Measurements from ENCODE around the gene L3MBTL3. TPM values are rescaled to one million over a fixed set of nuclear protein-coding genes. Genes with fewer than 3 reads are reported as not detected.
"Not testable (repeated sequence)": the region's sequence is repeated elsewhere in the genome, so short reads cannot be mapped to it uniquely, and the experiment has no call there.

The L3MBTL3 gene
- total and polyA plus RNA-seq, 7 donors, result 2.1 to 10.4 (median 4.2) TPM

DNA sequence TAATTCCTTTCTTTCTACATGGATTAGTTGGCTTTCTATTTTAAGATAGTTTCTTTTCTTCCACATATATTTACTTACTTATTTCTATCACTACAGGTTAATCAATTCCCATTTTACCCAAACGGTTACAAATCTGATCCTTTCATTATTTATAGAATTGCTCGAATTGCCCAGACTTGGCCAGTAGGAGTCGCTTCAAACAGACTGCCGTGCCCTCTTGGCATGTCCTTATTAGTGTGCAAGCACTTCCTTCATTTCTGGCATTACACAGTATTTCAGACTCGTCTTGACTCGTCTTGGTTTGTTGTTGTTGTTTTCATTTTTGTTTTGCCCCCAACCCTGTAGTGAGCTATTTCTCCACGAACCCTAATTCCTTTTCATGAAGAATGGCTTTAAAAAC is 129.8 kb downstream of the L3MBTL3 start:
- Histone ChIP-seq H3K4me3 (no peak overlapping the region), H3K27me3 (no peaks in the 10 kb centered on the region), H3K36me3 (no peaks in the 10 kb centered on the region), H3K9me3 (no peaks in the 10 kb centered on the region), H3K27ac (no peak overlapping the region), H3K4me1 (no peaks in the 10 kb centered on the region)
- no peak for DNase-seq
- 86 to 93% methylated on average over 7 of the region's 7 CpGs for WGBS, 2 donors
- intact Hi-C loops (cut with DNase I), result no loop called here
- TF ChIP-seq POLR2AphosphoS5 (IDR thresholded peaks at IDR 0.05) (no peak), EP300 (IDR thresholded peaks at IDR 0.05) (no peak), POLR2A (IDR thresholded peaks at IDR 0.05) (no peak)
- TF ChIP-seq, protein P1, sequence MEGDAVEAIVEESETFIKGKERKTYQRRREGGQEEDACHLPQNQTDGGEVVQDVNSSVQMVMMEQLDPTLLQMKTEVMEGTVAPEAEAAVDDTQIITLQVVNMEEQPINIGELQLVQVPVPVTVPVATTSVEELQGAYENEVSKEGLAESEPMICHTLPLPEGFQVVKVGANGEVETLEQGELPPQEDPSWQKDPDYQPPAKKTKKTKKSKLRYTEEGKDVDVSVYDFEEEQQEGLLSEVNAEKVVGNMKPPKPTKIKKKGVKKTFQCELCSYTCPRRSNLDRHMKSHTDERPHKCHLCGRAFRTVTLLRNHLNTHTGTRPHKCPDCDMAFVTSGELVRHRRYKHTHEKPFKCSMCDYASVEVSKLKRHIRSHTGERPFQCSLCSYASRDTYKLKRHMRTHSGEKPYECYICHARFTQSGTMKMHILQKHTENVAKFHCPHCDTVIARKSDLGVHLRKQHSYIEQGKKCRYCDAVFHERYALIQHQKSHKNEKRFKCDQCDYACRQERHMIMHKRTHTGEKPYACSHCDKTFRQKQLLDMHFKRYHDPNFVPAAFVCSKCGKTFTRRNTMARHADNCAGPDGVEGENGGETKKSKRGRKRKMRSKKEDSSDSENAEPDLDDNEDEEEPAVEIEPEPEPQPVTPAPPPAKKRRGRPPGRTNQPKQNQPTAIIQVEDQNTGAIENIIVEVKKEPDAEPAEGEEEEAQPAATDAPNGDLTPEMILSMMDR (IDR thresholded peaks at IDR 0.05), result no peak

DNA sequence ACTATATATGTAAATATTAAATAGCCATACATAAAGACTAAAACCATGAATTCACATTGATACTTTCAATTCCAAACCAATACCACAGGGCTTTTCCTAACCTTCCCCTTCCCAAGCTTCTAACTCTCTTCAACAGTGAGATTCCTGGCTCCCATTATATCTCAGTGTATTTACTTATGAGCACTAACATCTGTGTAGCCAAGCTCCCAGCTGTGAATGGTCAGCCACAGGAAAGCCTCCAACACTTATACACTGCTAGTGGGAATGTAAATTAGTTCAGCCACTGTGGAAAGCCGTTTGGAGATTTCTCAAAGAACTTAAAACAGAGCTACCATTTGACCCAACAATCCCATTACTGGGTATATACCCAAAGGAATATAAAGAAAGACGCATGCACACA is 130.6 kb downstream of the L3MBTL3 start:
- H3K9me3 ChIP-seq; H3K4me1 ChIP-seq; H3K27me3 ChIP-seq; H3K27ac ChIP-seq; DNase-seq; H3K4me3 ChIP-seq; intact Hi-C loops (cut with DNase I); H3K36me3 ChIP-seq: not testable (repeated sequence)
- 84 to 89% methylated on average over 2 of the region's 2 CpGs for WGBS, 2 donors

- no peaks in the 10 kb centered on the region for H3K4me1 ChIP-seq
These were observed 132.5 kb downstream of the L3MBTL3 start for GRCh38 chr6:130150906-130151305.

GRCh38 chr6:130152908-130153510 is 134.6 kb downstream of the L3MBTL3 start:
- intact Hi-C loops (cut with DNase I), result no loop called here
- WGBS, 2 donors, result 92 to 93% methylated on average over 6 of the region's 6 CpGs
- H3K9me3 ChIP-seq, result no peaks in the 10 kb centered on the region
- no peak overlapping the region for H3K4me3 ChIP-seq
- no peak for TF ChIP-seq POLR2A (IDR thresholded peaks at IDR 0.05)
- H3K27ac ChIP-seq, result no peak overlapping the region
- H3K4me1 ChIP-seq, result no peaks in the 10 kb centered on the region
- H3K27me3 ChIP-seq, result no peaks in the 10 kb centered on the region
- no peaks in the 10 kb centered on the region for H3K36me3 ChIP-seq
- DNase-seq, result no peak

More at GRCh38 chr6:130150906-130151305, 132.5 kb downstream of the L3MBTL3 start:
- 80 to 83% methylated on average over 8 of the region's 8 CpGs for WGBS, 2 donors
- no peaks in the 10 kb centered on the region for H3K27me3 ChIP-seq
- H3K27ac ChIP-seq, result no peak overlapping the region
- intact Hi-C loops (cut with DNase I), result no loop called here
- H3K9me3 ChIP-seq, result no peaks in the 10 kb centered on the region
- H3K36me3 ChIP-seq, result no peaks in the 10 kb centered on the region
- TF ChIP-seq, protein P1 (IDR thresholded peaks at IDR 0.05), result no peak
- TF ChIP-seq EP300 (IDR thresholded peaks at IDR 0.05), result no peak
- TF ChIP-seq POLR2AphosphoS5 (IDR thresholded peaks at IDR 0.05), result no peak
- no peak for TF ChIP-seq POLR2A (IDR thresholded peaks at IDR 0.05)
- no peak overlapping the region for H3K4me3 ChIP-seq
- no peak for DNase-seq

GRCh38 chr6:130156908-130157307 is 138.5 kb downstream of the L3MBTL3 start:
- 94 to 96% methylated on average over 5 of the region's 5 CpGs for WGBS, 2 donors
- no peak for TF ChIP-seq POLR2AphosphoS5 (IDR thresholded peaks at IDR 0.05)
- no peak for TF ChIP-seq POLR2A (IDR thresholded peaks at IDR 0.05)
- no peak for TF ChIP-seq EP300 (IDR thresholded peaks at IDR 0.05)
- TF ChIP-seq, protein P1 (IDR thresholded peaks at IDR 0.05), result no peak
- intact Hi-C loops (cut with DNase I), result no loop called here

GRCh38 chr6:130158056-130158455 is 139.7 kb downstream of the L3MBTL3 start:
- H3K9me3 ChIP-seq, result no peaks in the 10 kb centered on the region
- intact Hi-C loops (cut with DNase I), result no loop called here
- peaks cover 0 to 11% (median 2%) of the 10 kb centered on the region in 4 donors for H3K4me1 ChIP-seq
- no peaks in the 10 kb centered on the region for H3K27me3 ChIP-seq
- 91 to 94% methylated on average over 2 of the region's 2 CpGs for WGBS, 2 donors
- no peak for TF ChIP-seq EP300 (IDR thresholded peaks at IDR 0.05)
- TF ChIP-seq, protein P1 (IDR thresholded peaks at IDR 0.05), result no peak
- no peak overlapping the region for H3K27ac ChIP-seq
- no peak for DNase-seq
- H3K4me3 ChIP-seq, result no peak overlapping the region
- no peaks in the 10 kb centered on the region for H3K36me3 ChIP-seq

More at GRCh38 chr6:130156908-130157307, 138.5 kb downstream of the L3MBTL3 start:
- H3K9me3 ChIP-seq, result no peaks in the 10 kb centered on the region
- H3K27me3 ChIP-seq, result no peaks in the 10 kb centered on the region
- DNase-seq, result no peak
- no peak overlapping the region for H3K27ac ChIP-seq
- H3K4me3 ChIP-seq, result no peak overlapping the region
- H3K36me3 ChIP-seq, result no peaks in the 10 kb centered on the region
- H3K4me1 ChIP-seq, result peaks cover 0 to 5% (median 1%) of the 10 kb centered on the region in 4 donors
